Immature natural killer cell (primary cell): ENCODE measurements around the gene TST. TPM values are rescaled to one million over a fixed set of nuclear protein-coding genes. Genes with fewer than 3 reads are reported as not detected.
A peak's percentile ranks its signal among the peaks of the same experiment; 100 is the strongest.
"Not testable (repeated sequence)": the region's sequence is repeated elsewhere in the genome, so short reads cannot be mapped to it uniquely, and the experiment has no call there.

Experiments
- DNase-seq, 3 donors: peaks; one replicate each; pipeline ENCODE4 v3.0.0; 2022; ENCODE audit warnings: mixed read lengths in 1 of 3
- H3K27ac Mint-ChIP-seq, 6 donors: one replicate each; pipeline ENCODE4 v1.8.0; 2020; ENCODE audit warnings: mixed read lengths in 6 of 6, mild to moderate bottlenecking in 5 of 6, inconsistent platforms in 4 of 6, moderate library complexity in 3 of 6
- H3K27me3 Mint-ChIP-seq, 3 donors: one replicate each; pipeline ENCODE4 v1.8.0; 2020 to 2021; ENCODE audit warnings: low read depth in 3 of 3, mild to moderate bottlenecking in 3 of 3, mixed read lengths in 3 of 3, moderate library complexity in 3 of 3, inconsistent platforms in 1 of 3
- H3K36me3 Mint-ChIP-seq, 3 donors: one replicate each; pipeline ENCODE4 v1.8.0; 2020; ENCODE audit warnings: mixed read lengths in 3 of 3, inconsistent platforms in 2 of 3, mild to moderate bottlenecking in 2 of 3
- H3K4me1 Mint-ChIP-seq, 2 donors: one replicate each; pipeline ENCODE4 v1.8.0; 2020; ENCODE audit warnings: inconsistent platforms in 2 of 2, mild to moderate bottlenecking in 2 of 2, mixed read lengths in 2 of 2, moderate library complexity in 1 of 2
- H3K4me3 Mint-ChIP-seq, 5 donors: one replicate each; pipeline ENCODE4 v1.8.0; 2020; ENCODE audit warnings: mild to moderate bottlenecking in 5 of 5, mixed read lengths in 5 of 5, inconsistent platforms in 3 of 5, moderate library complexity in 3 of 5
- H3K9me3 Mint-ChIP-seq, 6 donors: one replicate each; pipeline ENCODE4 v1.8.0; 2020; ENCODE audit warnings: mild to moderate bottlenecking in 6 of 6, mixed read lengths in 6 of 6, inconsistent platforms in 4 of 6, moderate library complexity in 3 of 6
- polyA plus RNA-seq, 3 donors: library from polyadenylated mRNA; unstranded; fragments of 300-500 nt; fragmentation: Illumina TruSeq; gene quantifications; one replicate each; pipeline ENCODE4 v1.2.3, GENCODE V29; 2021

Gene TST
- polyA plus RNA-seq, 3 donors from 2014 or later = 8.1 to 20.8 (median 8.4) TPM

GRCh38 chr22:37009490-37009889, 9.8 kb downstream of the TST start:
- peaks cover 0 to 3% (median 0%) of the 10 kb centered on the region in 3 donors for H3K27me3 Mint-ChIP-seq
- no peak overlapping the region for H3K4me3 Mint-ChIP-seq
- H3K9me3 Mint-ChIP-seq = no peaks in the 10 kb centered on the region
- no peak for DNase-seq
- no peak overlapping the region for H3K27ac Mint-ChIP-seq
- peaks cover 0 to 5% (median 0%) of the 10 kb centered on the region in 3 donors for H3K36me3 Mint-ChIP-seq
- H3K4me1 Mint-ChIP-seq = no peaks in the 10 kb centered on the region

DNA sequence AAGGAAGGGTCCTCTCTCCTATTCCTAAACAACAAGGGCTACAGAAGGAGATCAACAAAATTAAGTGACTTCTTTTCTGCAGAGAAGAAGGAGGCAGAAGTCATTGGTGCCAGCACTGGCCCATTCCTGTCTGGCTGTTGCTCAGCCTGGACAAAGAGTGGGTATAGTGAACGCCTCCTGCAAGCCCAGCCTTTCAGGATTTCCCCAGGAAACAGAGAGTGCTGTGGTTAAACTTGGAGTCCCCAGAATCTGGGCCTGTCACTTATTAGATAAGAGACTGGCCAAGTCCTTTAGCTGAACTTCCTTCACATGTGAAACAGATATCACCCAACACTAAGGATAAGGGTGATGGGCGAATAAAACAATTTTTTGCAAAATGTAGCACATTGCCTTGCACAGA, 10.9 kb downstream of the TST start:
- Mint-ChIP-seq H3K27ac (no peak overlapping the region), H3K4me3 (no peak overlapping the region), H3K4me1 (no peaks in the 10 kb centered on the region), H3K9me3 (no peaks in the 10 kb centered on the region), H3K36me3 (peaks cover 0 to 5% (median 0%) of the 10 kb centered on the region in 3 donors), H3K27me3 (peaks cover 2 to 4% (median 3%) of the 10 kb centered on the region in 3 donors)
- DNase-seq = no peak

GRCh38 chr22:37007651-37008050, 11.6 kb downstream of the TST start:
- no peak overlapping the region for H3K4me3 Mint-ChIP-seq
- H3K9me3 Mint-ChIP-seq = no peaks in the 10 kb centered on the region
- peaks cover 3 to 4% (median 3%) of the 10 kb centered on the region in 3 donors for H3K27me3 Mint-ChIP-seq
- DNase-seq = no peak
- H3K36me3 Mint-ChIP-seq = peaks cover 0 to 5% (median 0%) of the 10 kb centered on the region in 3 donors
- no peak overlapping the region for H3K27ac Mint-ChIP-seq
- H3K4me1 Mint-ChIP-seq = no peaks in the 10 kb centered on the region

GRCh38 chr22:37002633-37003032, 16.6 kb downstream of the TST start:
- H3K27ac Mint-ChIP-seq = no peak overlapping the region
- H3K4me1 Mint-ChIP-seq = no peaks in the 10 kb centered on the region
- no peak overlapping the region for H3K4me3 Mint-ChIP-seq
- no peaks in the 10 kb centered on the region for H3K9me3 Mint-ChIP-seq
- peaks cover 1 to 6% (median 3%) of the 10 kb centered on the region in 3 donors for H3K27me3 Mint-ChIP-seq
- H3K36me3 Mint-ChIP-seq = peaks cover 0 to 5% (median 0%) of the 10 kb centered on the region in 3 donors
- DNase-seq = no peak

DNA sequence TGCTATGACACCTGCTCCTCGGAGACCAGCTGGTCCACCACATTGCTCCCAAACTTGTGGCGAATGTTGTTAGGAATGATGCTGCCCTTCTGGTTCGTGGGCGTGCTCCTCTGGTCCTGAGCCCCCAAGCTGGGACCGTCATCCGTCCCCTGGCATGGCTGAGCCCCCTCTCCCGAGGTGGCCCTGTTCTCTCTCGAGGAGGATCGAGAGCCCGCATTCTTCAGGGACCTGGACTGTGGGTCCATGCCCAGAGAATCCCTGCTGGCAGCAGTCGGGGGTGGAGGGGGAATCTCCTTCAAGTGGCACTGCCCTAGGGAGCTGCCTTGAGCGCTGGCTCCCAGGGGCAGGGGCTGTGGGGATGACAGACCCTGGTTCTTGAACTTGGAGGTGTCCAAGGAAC, 17.4 kb downstream of the TST start:
- DNase-seq = no peak
- Mint-ChIP-seq H3K9me3 (no peaks in the 10 kb centered on the region), H3K4me3 (no peak overlapping the region), H3K4me1 (no peaks in the 10 kb centered on the region), H3K27me3 (peaks cover 1 to 6% (median 3%) of the 10 kb centered on the region in 3 donors), H3K27ac (no peak overlapping the region), H3K36me3 (peaks cover 0 to 5% (median 0%) of the 10 kb centered on the region in 3 donors)

DNA sequence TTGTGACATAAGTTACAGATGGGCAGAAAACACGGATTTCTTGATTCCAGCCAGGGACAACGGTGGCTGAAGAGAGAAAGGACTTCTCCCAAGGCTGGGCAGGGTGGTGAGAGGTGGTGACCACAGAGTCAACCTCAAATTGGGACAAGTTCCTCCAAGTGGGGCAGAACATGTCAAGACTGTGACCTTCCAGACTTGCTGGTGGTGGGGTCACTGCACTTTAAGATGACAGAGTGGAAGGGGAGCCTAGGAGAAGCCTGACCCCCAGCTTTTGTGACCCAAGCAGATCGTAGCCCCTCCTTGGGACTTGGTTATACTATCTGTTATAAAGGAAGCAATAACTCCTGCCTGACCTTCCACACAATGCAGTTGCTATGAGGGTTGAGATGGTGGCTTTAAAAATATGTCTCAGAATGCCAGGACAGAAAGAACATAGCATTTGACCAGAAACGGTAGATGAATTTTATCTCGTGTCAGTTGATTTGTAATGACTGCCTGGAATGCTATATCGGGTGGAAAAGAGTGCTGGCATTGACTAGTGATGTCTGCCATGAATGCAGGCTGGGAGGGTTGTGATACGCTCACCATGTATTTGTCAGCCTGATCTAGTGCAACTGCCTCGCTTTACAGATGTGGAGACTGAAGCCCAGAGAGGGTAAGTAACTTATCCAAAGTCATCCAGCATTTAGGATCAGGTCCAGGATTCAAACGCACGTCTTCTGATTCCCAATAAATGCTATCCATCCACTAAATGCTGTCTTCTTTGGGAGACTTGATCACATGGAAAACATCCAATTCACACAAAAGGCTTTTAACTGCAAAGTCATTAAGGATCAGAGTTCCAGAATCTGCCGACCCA, 18.3 kb downstream of the TST start:
- peak overlapping the region in 2 of 6 donors; percentile 6 to 25 for H3K27ac Mint-ChIP-seq
- H3K4me1 Mint-ChIP-seq = no peaks in the 10 kb centered on the region
- H3K27me3 Mint-ChIP-seq = peaks cover 0 to 6% (median 5%) of the 10 kb centered on the region in 3 donors

GRCh38 chr22:36999463-36999862, 19.8 kb downstream of the TST start:
- H3K4me1 Mint-ChIP-seq = no peaks in the 10 kb centered on the region
- no peaks in the 10 kb centered on the region for H3K9me3 Mint-ChIP-seq
- DNase-seq = no peak
- peaks cover 0 to 6% (median 5%) of the 10 kb centered on the region in 3 donors for H3K27me3 Mint-ChIP-seq
- H3K36me3 Mint-ChIP-seq = no peaks in the 10 kb centered on the region
- no peak overlapping the region for H3K4me3 Mint-ChIP-seq
- no peak overlapping the region for H3K27ac Mint-ChIP-seq

More for the DNA sequence above, 18.3 kb downstream of the TST start:
- Mint-ChIP-seq H3K4me3 (no peak overlapping the region), H3K9me3 (no peaks in the 10 kb centered on the region), H3K36me3 (peaks cover 0 to 3% (median 0%) of the 10 kb centered on the region in 3 donors)
- no peak for DNase-seq

- peaks cover 0 to 6% (median 5%) of the 10 kb centered on the region in 3 donors for H3K27me3 Mint-ChIP-seq
- DNase-seq = no peak
- H3K4me3 Mint-ChIP-seq = no peak overlapping the region
- H3K9me3 Mint-ChIP-seq = no peaks in the 10 kb centered on the region
- no peaks in the 10 kb centered on the region for H3K36me3 Mint-ChIP-seq
- H3K4me1 Mint-ChIP-seq = no peaks in the 10 kb centered on the region
- no peak overlapping the region for H3K27ac Mint-ChIP-seq
These were observed 20.5 kb downstream of the TST start for GRCh38 chr22:36998620-36999351.

DNA sequence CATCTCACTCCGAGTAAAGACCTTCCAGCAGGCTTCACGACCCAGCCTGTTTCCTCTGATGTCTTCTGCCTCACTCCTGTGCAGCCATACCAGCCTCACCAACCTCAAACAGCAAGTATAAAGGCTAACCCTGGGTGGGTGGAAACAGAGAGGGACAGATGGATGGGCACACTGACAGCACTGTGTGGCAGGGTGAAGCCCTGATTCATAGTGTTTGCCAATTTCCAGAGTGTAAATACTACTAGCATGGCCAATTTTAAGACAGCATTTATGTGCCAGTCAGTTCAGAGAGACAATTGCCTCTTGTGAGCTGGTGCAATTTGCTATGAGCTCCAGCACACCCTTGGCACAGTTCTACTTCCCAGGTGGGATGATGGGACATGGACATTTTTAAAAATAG, 21.5 kb downstream of the TST start:
- DNase-seq = no peak
- H3K27me3 Mint-ChIP-seq = peaks cover 2% of the 10 kb centered on the region in 3 donors
- H3K9me3 Mint-ChIP-seq = no peaks in the 10 kb centered on the region

DNA sequence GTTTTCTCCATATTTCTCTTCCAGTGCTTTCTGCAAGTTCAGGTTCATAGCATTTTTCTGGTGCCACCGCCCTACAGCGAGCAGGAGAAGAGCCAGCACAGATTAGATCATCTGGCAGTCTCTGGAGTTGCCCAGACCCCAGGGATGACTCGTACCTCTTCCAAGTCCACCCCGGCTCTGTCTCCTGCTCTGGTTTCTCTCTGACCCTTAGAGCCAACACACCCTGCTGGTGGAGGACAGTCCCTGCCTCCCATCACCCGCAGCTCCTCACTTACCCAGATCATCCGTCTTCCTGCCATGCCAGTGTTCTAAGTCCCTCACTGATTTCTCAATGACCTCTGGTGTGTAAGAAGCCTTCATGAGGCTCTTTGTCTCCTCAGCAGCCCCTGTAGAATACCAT, 28.0 kb downstream of the TST start:
- H3K9me3 Mint-ChIP-seq = peaks cover under 1 to 7% (median 3%) of the 10 kb centered on the region in 6 donors
- H3K36me3 Mint-ChIP-seq = peaks cover 0 to 2% (median 0%) of the 10 kb centered on the region in 3 donors
- H3K4me1 Mint-ChIP-seq = no peaks in the 10 kb centered on the region
- no peak overlapping the region for H3K4me3 Mint-ChIP-seq
- peaks cover 5 to 10% (median 8%) of the 10 kb centered on the region in 3 donors for H3K27me3 Mint-ChIP-seq
- no peak for DNase-seq
- H3K27ac Mint-ChIP-seq = no peak overlapping the region

More for the DNA sequence above, 21.5 kb downstream of the TST start:
- H3K36me3 Mint-ChIP-seq = no peaks in the 10 kb centered on the region
- no peak overlapping the region for H3K4me3 Mint-ChIP-seq
- H3K27ac Mint-ChIP-seq = no peak overlapping the region
- H3K4me1 Mint-ChIP-seq = no peaks in the 10 kb centered on the region

- Mint-ChIP-seq H3K4me3 (no peak overlapping the region), H3K4me1 (no peaks in the 10 kb centered on the region), H3K27me3 (peaks cover 5 to 13% (median 10%) of the 10 kb centered on the region in 3 donors), H3K9me3 (peaks cover 8 to 15% (median 10%) of the 10 kb centered on the region in 6 donors), H3K27ac (no peak overlapping the region), H3K36me3 (peaks cover 0 to 6% (median 0%) of the 10 kb centered on the region in 3 donors)
- DNase-seq = no peak
These were observed 28.8 kb downstream of the TST start for GRCh38 chr22:36990457-36990856.

GRCh38 chr22:36989012-36989411, 30.2 kb downstream of the TST start:
- Mint-ChIP-seq H3K9me3 (peaks cover 8 to 18% (median 15%) of the 10 kb centered on the region in 6 donors), H3K27me3 (peaks cover 5 to 14% (median 13%) of the 10 kb centered on the region in 3 donors)
- H3K36me3 Mint-ChIP-seq, DNase-seq, H3K27ac Mint-ChIP-seq, H3K4me3 Mint-ChIP-seq, H3K4me1 Mint-ChIP-seq: not testable (repeated sequence)

DNA sequence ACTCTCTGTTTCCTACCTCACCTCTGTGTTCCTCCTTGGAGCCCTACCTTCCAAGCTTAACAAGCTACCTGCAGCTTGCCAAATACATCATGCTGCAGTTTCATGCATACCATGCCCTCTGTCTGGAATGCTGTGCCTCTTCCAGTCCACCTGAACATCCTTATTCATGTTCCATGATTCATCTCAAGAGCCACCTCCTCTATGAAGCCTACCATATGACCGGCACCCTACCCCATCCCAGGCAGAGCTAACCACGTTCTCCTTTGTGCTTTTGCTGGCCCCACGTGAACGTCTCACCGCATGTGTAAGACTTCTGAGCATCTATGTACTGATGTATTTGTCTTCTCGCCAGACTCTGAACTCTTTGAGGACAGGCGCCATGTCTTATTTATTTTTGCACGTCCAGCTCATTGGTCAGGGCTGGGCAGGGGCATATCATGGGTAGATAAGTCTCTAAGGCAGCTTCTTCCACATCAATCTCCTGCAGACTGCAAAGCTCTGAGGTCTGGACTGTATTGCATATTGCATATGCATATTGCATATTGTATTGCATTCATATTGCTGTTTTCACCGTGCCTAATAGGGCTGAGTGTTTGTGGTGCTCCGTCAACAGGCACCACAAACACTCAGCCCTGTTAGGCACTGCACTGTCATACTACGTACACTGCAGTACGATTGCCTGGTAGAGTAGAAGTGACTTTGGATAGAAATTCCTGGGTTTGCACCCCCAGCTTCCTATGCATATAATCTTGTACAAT, 31.0 kb downstream of the TST start:
- no peak overlapping the region for H3K27ac Mint-ChIP-seq

More for the DNA sequence above, 31.0 kb downstream of the TST start:
- Mint-ChIP-seq H3K36me3 (peaks cover 0 to 6% (median 0%) of the 10 kb centered on the region in 3 donors), H3K27me3 (peaks cover 4 to 16% (median 14%) of the 10 kb centered on the region in 3 donors), H3K4me1 (no peaks in the 10 kb centered on the region), H3K4me3 (no peak overlapping the region), H3K9me3 (peaks cover 8 to 18% (median 15%) of the 10 kb centered on the region in 6 donors)
- no peak for DNase-seq
